AG04450 (cell line): ENCODE data around the gene EXOC6. TPM values are rescaled to one million over a fixed set of nuclear protein-coding genes. Genes with fewer than 3 reads are reported as not detected.
A peak's percentile ranks its signal among the peaks of the same experiment; 100 is the strongest.

Experiments
- CTCF ChIA-PET: fragments of 300-600, 350-600 bp; formaldehyde crosslinking; extraction: SDS; loops from one replicate; lab custom pipeline; 2022; ENCODE audit warnings: antibody characterized with exemption, inconsistent platforms; lab: Charles Lee
- POLR2A ChIA-PET: fragments of 350-600 bp; formaldehyde crosslinking; extraction: SDS; loops from one replicate; lab custom pipeline; 2021; ENCODE audit warnings: antibody characterized with exemption, inconsistent platforms; lab: Yijun Ruan, JAX
- DNase-seq: peaks from one replicate; pipeline ENCODE4 v3.0.0-alpha.2; 2011; ENCODE audit warnings: low read depth, low spot score
- H3K27ac ChIP-seq: one replicate; pipeline ENCODE4 v1.5.1; 2012; ENCODE audit warnings: low read depth, low read length, control low read depth
- H3K27me3 ChIP-seq: one replicate; pipeline ENCODE4 v1.6.0; 2012; ENCODE audit warnings: low read length; ENCODE audit not compliant: control insufficient read depth, insufficient read depth
- H3K4me3 ChIP-seq: 2 replicates; pipeline ENCODE4 v1.5.1; 2011; ENCODE audit warnings: mild to moderate bottlenecking, low read depth, low read length, control low read depth
- H3K9me3 ChIP-seq: 2 replicates; pipeline ENCODE4 v1.5.1; 2012; ENCODE audit warnings: low read length; ENCODE audit not compliant: control insufficient read depth, insufficient read depth
- CTCF ChIP-seq: IDR thresholded peaks from 2 replicates; pipeline ENCODE4 v1.5.1; 2011; ENCODE audit warnings: low read depth, low read length, control low read depth, inconsistent platforms
- polyA plus RNA-seq: library from polyadenylated mRNA; depleted of rRNA; stranded (reverse); fragments of >200 nt; gene quantifications from 2 replicates; pipeline ENCODE4 v1.2.3, GENCODE V29; 2011

The EXOC6 gene
- polyA plus RNA-seq, 1 experiment = 21.8 TPM

DNA sequence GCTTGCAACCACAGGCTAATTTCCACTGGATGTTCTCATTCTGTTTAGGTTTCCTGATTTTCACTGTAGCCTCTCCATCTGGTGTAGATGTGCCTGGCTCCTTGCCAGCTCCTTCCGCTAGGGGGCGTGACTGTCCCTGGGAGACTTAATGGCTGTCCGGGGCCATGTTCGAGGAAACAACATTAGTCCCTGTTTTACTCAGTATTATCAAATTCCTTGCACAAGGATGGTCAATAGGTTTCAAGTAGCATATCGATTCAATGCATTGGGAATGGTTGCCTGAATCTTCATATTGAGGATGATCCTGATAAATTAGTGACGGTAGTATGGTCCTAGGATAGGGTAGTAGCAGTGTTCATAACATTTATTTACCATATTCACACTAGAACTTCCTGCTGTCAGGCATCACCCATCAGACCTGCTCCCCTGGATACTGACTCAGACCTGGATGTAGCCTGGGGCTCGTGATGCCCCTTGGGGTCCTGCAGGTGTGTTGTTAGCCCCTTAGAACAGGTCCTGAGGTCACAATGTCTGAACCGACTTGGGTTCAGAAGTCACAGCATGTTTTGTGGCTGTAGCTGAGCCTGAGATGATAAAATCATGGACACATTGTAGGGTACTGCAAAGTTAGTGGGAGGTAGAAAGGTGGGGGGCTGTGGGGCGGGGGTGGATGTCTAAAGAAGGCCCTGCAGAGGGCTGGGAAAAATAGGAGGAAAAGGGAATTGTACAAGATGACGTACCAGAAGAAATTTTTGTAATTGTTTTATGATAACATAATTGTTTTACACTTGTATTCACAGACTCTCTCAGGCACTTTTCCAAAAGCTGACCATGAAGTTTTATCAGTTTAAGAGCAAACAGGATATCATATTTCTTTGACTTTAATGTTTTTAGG is 8.9 kb upstream of the EXOC6 start:
- CTCF ChIA-PET = interaction anchor here (1.1 to 1.6 kb wide), 3 partner anchors 11 to 265 kb away, joined by 5 read pairs; partner anchors contain the start of gene IDE
- no peak for DNase-seq
- no peak overlapping the region for H3K4me3 ChIP-seq
- H3K27me3 ChIP-seq = no peaks in the 10 kb centered on the region
- TF ChIP-seq CTCF = peak; percentile 34; the same call in 1 of the 2 replicates
- H3K9me3 ChIP-seq = no peaks in the 10 kb centered on the region
- peak overlapping the region; percentile 90 for H3K27ac ChIP-seq
- POLR2A ChIA-PET = interaction anchor here (0.6 kb wide), 1 partner anchor 150 kb away, joined by 4 read pairs; no protein-coding TSS in a partner anchor

- POLR2A ChIA-PET = no interaction called here
- no peak for DNase-seq
Measured at GRCh38 chr10:92844746-92845145, 3.6 kb upstream of the EXOC6 start.

DNA sequence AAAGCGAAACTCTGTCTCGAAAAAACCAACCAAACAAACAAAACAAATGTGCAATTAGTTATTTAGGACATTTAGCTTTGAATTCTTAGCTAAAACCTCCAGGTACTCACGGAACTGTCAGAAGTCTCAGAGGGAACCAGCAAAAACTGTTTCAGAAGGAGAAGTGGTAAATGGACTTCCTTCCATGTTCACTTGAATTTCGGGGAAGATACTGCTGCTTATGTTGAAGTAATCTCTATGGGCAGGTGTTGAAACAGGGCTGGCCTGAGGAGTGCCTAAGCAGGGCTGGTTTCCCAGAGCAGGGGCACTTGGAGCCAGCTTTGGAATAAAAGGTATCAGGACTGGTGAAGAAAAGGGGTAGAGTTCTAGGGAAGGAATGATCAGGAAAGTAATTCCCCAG is 2.4 kb upstream of the EXOC6 start:
- no peak for TF ChIP-seq CTCF
- POLR2A ChIA-PET = no interaction called here
- Histone ChIP-seq H3K4me3 (no peak overlapping the region), H3K9me3 (no peaks in the 10 kb centered on the region; the same call in 1 of the 2 replicates), H3K27me3 (no peaks in the 10 kb centered on the region), H3K27ac (no peak overlapping the region)
- no peak for DNase-seq
- CTCF ChIA-PET = no interaction called here

More at GRCh38 chr10:92844746-92845145, 3.6 kb upstream of the EXOC6 start:
- CTCF ChIA-PET = interaction anchor here (0.9 to 2.9 kb wide), 8 partner anchors 9 to 160 kb away, joined by 3 to 34 read pairs (median 4); no protein-coding TSS in a partner anchor
- H3K4me3 ChIP-seq = no peak overlapping the region
- TF ChIP-seq CTCF = no peak
- H3K27me3 ChIP-seq = no peaks in the 10 kb centered on the region
- no peaks in the 10 kb centered on the region; the same call in 1 of the 2 replicates for H3K9me3 ChIP-seq
- no peak overlapping the region for H3K27ac ChIP-seq

GRCh38 chr10:92846344-92846743 is 2.0 kb upstream of the EXOC6 start:
- Histone ChIP-seq H3K27ac (no peak overlapping the region), H3K9me3 (no peaks in the 10 kb centered on the region; the same call in 1 of the 2 replicates), H3K4me3 (no peak overlapping the region), H3K27me3 (no peaks in the 10 kb centered on the region)
- no peak for DNase-seq
- ChIA-PET POLR2A (interaction anchor here (1.1 kb wide), 1 partner anchor 24 kb away, joined by 3 read pairs; no protein-coding TSS in a partner anchor), CTCF (interaction anchor here (1.3 kb wide), 1 partner anchor 9 kb away, joined by 3 read pairs; no protein-coding TSS in a partner anchor)
- TF ChIP-seq CTCF = no peak
